BJ (cell line): ENCODE measurements around the gene SELENOH. TPM values are rescaled to one million over a fixed set of nuclear protein-coding genes. Genes with fewer than 3 reads are reported as not detected.

Source experiments
- CTCF ChIA-PET: fragments of 350-600 bp; formaldehyde crosslinking; extraction: SDS; loops from one replicate; lab custom pipeline; 2021; ENCODE audit warnings: antibody characterized with exemption, inconsistent platforms; lab: Yijun Ruan, JAX
- POLR2A ChIA-PET: fragments of 300-600 bp; sonication (Branson Sonifier 250); formaldehyde crosslinking; extraction: SDS; loops from one replicate; lab custom pipeline; 2021; ENCODE audit warnings: antibody characterized with exemption; lab: Charles Lee
- DNase-seq: peaks from one replicate; pipeline ENCODE4 v3.0.0-alpha.2; 2011; ENCODE audit warnings: low read depth
- H3K27me3 ChIP-seq: 2 replicates; pipeline ENCODE4 v1.6.0; 2011; ENCODE audit warnings: low read length; ENCODE audit not compliant: control insufficient read depth, insufficient read depth
- H3K36me3 ChIP-seq: 2 replicates; pipeline ENCODE4 v1.5.1; 2011; ENCODE audit warnings: low read length; ENCODE audit not compliant: control insufficient read depth, insufficient read depth
- H3K4me3 ChIP-seq: 2 replicates; pipeline ENCODE4 v1.5.1; 2011; ENCODE audit warnings: low read depth, mild to moderate bottlenecking, control low read depth, low read length
- polyA plus RNA-seq: library from polyadenylated mRNA; depleted of rRNA; stranded (reverse); fragments of >200 nt; gene quantifications from 2 replicates; pipeline ENCODE4 v1.2.3, GENCODE V29; 2011
- TF ChIP-seq, protein P1 (sequence below): IDR thresholded peaks from 2 replicates; pipeline ENCODE4 v1.5.1; 2011; ENCODE audit warnings: low read depth, mild to moderate bottlenecking, control low read depth, inconsistent platforms, low read length, moderate library complexity; ENCODE audit not compliant: insufficient read depth

SELENOH gene
- polyA plus RNA-seq, 1 experiment, result 50.7 TPM

GRCh38 chr11:57729479-57729878 is 11.8 kb upstream of the SELENOH start:
- no peak overlapping the region for H3K4me3 ChIP-seq
- H3K27me3 ChIP-seq, result no peaks in the 10 kb centered on the region
- POLR2A ChIA-PET, result no interaction called here
- TF ChIP-seq, protein P1, sequence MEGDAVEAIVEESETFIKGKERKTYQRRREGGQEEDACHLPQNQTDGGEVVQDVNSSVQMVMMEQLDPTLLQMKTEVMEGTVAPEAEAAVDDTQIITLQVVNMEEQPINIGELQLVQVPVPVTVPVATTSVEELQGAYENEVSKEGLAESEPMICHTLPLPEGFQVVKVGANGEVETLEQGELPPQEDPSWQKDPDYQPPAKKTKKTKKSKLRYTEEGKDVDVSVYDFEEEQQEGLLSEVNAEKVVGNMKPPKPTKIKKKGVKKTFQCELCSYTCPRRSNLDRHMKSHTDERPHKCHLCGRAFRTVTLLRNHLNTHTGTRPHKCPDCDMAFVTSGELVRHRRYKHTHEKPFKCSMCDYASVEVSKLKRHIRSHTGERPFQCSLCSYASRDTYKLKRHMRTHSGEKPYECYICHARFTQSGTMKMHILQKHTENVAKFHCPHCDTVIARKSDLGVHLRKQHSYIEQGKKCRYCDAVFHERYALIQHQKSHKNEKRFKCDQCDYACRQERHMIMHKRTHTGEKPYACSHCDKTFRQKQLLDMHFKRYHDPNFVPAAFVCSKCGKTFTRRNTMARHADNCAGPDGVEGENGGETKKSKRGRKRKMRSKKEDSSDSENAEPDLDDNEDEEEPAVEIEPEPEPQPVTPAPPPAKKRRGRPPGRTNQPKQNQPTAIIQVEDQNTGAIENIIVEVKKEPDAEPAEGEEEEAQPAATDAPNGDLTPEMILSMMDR, result no peak
- no peaks in the 10 kb centered on the region for H3K36me3 ChIP-seq
- CTCF ChIA-PET, result interaction anchor here (0.6 kb wide), 1 partner anchor 9 kb away, joined by 3 read pairs; no protein-coding TSS in a partner anchor
- no peak for DNase-seq

DNA sequence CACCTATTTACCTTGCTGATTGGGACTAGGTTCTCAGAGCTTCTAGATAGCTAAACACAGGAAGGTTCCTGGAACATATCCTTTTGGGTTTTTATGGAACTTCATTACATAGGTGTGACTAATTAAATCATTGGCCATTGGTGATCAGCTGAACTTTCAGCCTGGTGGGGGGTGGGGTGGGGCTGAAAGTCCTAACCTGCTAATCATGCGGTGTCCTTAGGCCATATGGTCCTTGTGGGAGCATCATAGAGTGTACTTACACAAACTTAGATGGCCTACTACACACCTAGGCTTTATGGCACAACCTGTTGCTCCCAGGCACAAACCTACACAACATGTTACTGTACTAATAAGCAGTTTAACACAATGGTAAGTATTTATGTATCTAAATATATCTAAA is 8.6 kb upstream of the SELENOH start:
- H3K27me3 ChIP-seq, result no peaks in the 10 kb centered on the region
- H3K36me3 ChIP-seq, result no peaks in the 10 kb centered on the region; the same call in 1 of the 2 replicates
- TF ChIP-seq, protein P1, result no peak
- POLR2A ChIA-PET, result no interaction called here
- no peak for DNase-seq
- no peak overlapping the region for H3K4me3 ChIP-seq
- CTCF ChIA-PET, result no interaction called here

DNA sequence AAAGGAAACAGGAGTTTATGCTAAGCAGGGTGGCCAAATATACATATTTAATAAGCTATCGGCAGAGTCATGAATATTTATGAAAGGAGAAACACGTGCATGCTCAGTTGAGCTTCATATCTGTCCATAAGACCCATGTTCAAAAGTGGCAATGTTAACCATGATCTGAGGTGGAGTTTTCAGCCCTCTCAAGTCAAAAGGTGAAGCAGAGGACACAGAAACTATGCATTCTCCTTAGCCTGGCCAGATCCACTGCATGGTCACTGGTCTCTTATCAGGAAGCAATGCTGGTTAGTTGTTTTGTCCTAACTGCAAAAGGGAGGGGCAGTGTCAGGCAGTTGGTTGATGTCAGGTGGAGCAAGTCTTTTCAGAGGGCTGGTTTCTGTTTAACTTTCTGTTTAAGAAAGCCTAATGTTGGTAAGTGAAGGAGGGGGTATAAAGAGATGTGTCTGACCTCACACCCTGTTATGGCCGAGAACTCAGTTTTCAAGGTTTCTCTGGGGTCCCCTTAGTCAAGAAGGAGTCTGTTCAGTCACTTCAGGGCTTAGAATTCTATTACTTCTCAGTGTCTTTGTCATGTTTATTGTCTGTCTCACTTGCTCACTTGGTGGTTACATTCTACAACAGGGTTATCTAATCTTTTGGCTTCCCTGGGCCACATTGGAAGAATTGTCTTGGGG is 5.5 kb upstream of the SELENOH start:
- POLR2A ChIA-PET, result interaction anchor here (0.7 kb wide), 1 partner anchor 42 kb away, joined by 13 read pairs; no protein-coding TSS in a partner anchor
- CTCF ChIA-PET, result interaction anchor here (0.7 to 1.6 kb wide), 2 partner anchors 65 to 71 kb away, joined by 3 read pairs; no protein-coding TSS in a partner anchor
- no peak for DNase-seq
- no peak overlapping the region for H3K4me3 ChIP-seq
- no peaks in the 10 kb centered on the region for H3K27me3 ChIP-seq
- TF ChIP-seq, protein P1, result no peak
- peaks cover 3% of the 10 kb centered on the region for H3K36me3 ChIP-seq

DNA sequence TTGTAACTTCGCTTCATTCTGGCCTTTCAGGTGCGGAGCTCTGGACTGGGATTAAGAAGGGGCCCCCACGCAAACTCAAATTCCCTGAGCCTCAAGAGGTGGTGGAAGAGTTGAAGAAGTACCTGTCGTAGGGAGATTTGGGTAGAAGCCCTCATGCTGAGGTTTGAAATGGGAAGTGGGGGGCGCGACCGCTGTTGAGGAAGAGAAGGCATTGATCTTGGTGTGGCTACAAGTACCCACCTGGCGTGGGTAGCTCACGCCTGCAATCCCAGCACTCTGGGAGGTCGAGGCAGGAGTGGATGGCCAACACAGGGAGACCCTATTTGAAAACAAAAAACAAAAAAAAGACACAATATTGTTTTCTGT is 779 bp downstream of the SELENOH start:
- Histone ChIP-seq H3K27me3 (no peaks in the 10 kb centered on the region), H3K36me3 (peaks cover 17% of the 10 kb centered on the region), H3K4me3 (peak overlapping the region; percentile 84)
- DNase-seq, result no peak
- TF ChIP-seq, protein P1, result no peak
- CTCF ChIA-PET, result interaction anchor here (1.5 kb wide), 1 partner anchor 59 kb away, joined by 9 read pairs; no protein-coding TSS in a partner anchor
- POLR2A ChIA-PET, result interaction anchor here (0.6 to 1.3 kb wide), 3 partner anchors 30 to 805 kb away, joined by 3 to 6 read pairs (median 6); partner anchors contain the start of gene MED19

DNA sequence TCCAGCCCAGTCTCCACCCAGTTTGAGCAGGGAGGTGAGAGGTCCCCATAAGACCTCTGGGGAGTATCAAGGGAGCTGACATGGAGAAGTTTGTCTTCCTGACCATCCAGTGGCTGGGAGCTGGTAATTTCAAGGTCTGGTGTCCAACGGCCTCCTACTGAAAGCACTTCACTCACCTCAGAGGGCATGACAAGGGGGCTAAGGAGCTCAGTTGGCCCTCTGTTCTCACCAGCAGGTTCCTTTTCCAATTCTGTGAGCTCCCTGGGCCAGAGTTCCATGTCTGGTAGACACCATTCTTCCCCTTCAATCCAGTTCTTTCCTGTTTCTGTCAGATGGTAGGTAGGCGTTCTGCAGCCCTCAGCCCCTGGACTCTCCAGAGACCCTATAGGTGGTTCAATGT is 3.1 kb downstream of the SELENOH start:
- H3K4me3 ChIP-seq, result no peak overlapping the region
- no peaks in the 10 kb centered on the region for H3K27me3 ChIP-seq
- POLR2A ChIA-PET, result no interaction called here
- H3K36me3 ChIP-seq, result peaks cover 15% of the 10 kb centered on the region
- TF ChIP-seq, protein P1, result no peak
- DNase-seq, result no peak
- CTCF ChIA-PET, result interaction anchor here (2.0 kb wide), 1 partner anchor 57 kb away, joined by 10 read pairs; no protein-coding TSS in a partner anchor
